A673 (cell line): Measurements from ENCODE around the gene NARF. TPM values are rescaled to one million over a fixed set of nuclear protein-coding genes. Genes with fewer than 3 reads are reported as not detected.

ENCODE experiments used
- BruUV-seq: library from RNA; stranded (reverse); fragments of 400-500 nt; replicated peaks from 2 replicates; lab custom pipeline; 2021; lab: Mats Ljungman, UMichigan
- CTCF ChIA-PET: fragments of 300-600 bp; sonication (Branson Sonifier 250); formaldehyde crosslinking; loops from one replicate; lab custom pipeline; 2022; ENCODE audit warnings: antibody characterized with exemption; lab: Charles Lee
- POLR2A ChIA-PET: fragments of 300-600 bp; sonication (Branson Sonifier 250); formaldehyde crosslinking; loops from one replicate; lab custom pipeline; 2022; ENCODE audit warnings: antibody characterized with exemption; ENCODE audit not compliant: low non-redundant PET; lab: Charles Lee
- DNase-seq: peaks from one replicate; pipeline ENCODE4 v3.0.0-alpha.2; 2015; ENCODE audit warnings: low spot score
- H3K27ac ChIP-seq: fragments of 200-600 bp; sonication (generic); 2 replicates; pipeline ENCODE4 v1.5.1; 2016; ENCODE audit warnings: mixed run types, low read depth, mild to moderate bottlenecking, mixed read lengths, antibody characterized with exemption, low read length; ENCODE audit not compliant: poor library complexity, severe bottlenecking
- H3K27me3 ChIP-seq: fragments of 200-600 bp; sonication (generic); replicated peaks from 2 replicates; pipeline ENCODE4 v1.6.1; 2017; ENCODE audit warnings: mixed run types, low read depth, mild to moderate bottlenecking, mixed read lengths, antibody characterized with exemption, low read length; ENCODE audit not compliant: insufficient read depth, poor library complexity
- H3K36me3 ChIP-seq: fragments of 200-600 bp; sonication (generic); 2 replicates; pipeline ENCODE4 v1.6.1; 2016; ENCODE audit warnings: mixed run types, mild to moderate bottlenecking, mixed read lengths, antibody characterized with exemption, low read length; ENCODE audit not compliant: insufficient read depth, poor library complexity, severe bottlenecking
- H3K4me1 ChIP-seq: fragments of 200-600 bp; sonication (generic); 2 replicates; pipeline ENCODE4 v1.6.1; 2017; ENCODE audit warnings: mixed run types, mild to moderate bottlenecking, mixed read lengths, antibody characterized with exemption, low read length; ENCODE audit not compliant: insufficient read depth, poor library complexity, severe bottlenecking
- H3K4me3 ChIP-seq: fragments of 200-600 bp; sonication (generic); 2 replicates; pipeline ENCODE4 v1.5.1; 2016; ENCODE audit warnings: low read depth, mixed run types, mild to moderate bottlenecking, mixed read lengths, low read length; ENCODE audit not compliant: poor library complexity, severe bottlenecking
- H3K9me3 ChIP-seq: fragments of 200-600 bp; sonication (generic); 2 replicates; pipeline ENCODE4 v1.6.1; 2016; ENCODE audit warnings: mixed run types, low read depth, mild to moderate bottlenecking, mixed read lengths, antibody characterized with exemption, low read length; ENCODE audit not compliant: poor library complexity, severe bottlenecking
- CTCF ChIP-seq: fragments of 300-800, 200-600 bp; sonication (generic); conservative IDR thresholded peaks from 2 replicates; pipeline ENCODE4 v1.5.1; 2017; ENCODE audit warnings: low read depth, mild to moderate bottlenecking, antibody characterized with exemption, low read length, moderate library complexity, mixed read lengths
- EZH2 ChIP-seq: fragments of 200-600 bp; sonication (generic); IDR thresholded peaks from 2 replicates; pipeline ENCODE4 v1.6.1; 2017; ENCODE audit warnings: borderline replicate concordance, low read depth, mild to moderate bottlenecking, mixed read lengths, antibody characterized with exemption, low read length; ENCODE audit not compliant: poor library complexity, severe bottlenecking
- intact Hi-C: fragments of 100-400 bp; cut with micrococcal nuclease; formaldehyde crosslinking; loops from one replicate; pipeline ENCODE4 v1.10.0; 2022; ENCODE audit not compliant: unreplicated experiment
- total RNA-seq: library from RNA; stranded (reverse); gene quantifications from 2 replicates; pipeline ENCODE4 v1.2.3, GENCODE V29; 2021

The NARF gene
- total RNA-seq, 1 experiment from 2014 or later, result 74.1 TPM

- intact Hi-C loops, result no loop called here
- Histone ChIP-seq H3K4me1 (peaks cover 10% of the 10 kb centered on the region), H3K9me3 (no peaks in the 10 kb centered on the region), H3K27ac (no peak overlapping the region), H3K4me3 (no peak overlapping the region), H3K36me3 (peaks cover 3% of the 10 kb centered on the region), H3K27me3 (no peaks in the 10 kb centered on the region)
- no peak for DNase-seq
- ChIA-PET CTCF (no interaction called here), POLR2A (no interaction called here)
- no TSS peak for BruUV-seq
- TF ChIP-seq EZH2, result no peak
- no peak for TF ChIP-seq CTCF
These were observed 19.9 kb upstream of the NARF start for GRCh38 chr17:82438401-82439193.

GRCh38 chr17:82439194-82439828 is 19.2 kb upstream of the NARF start:
- intact Hi-C loops, result no loop called here
- Histone ChIP-seq H3K36me3 (peaks cover 4% of the 10 kb centered on the region), H3K9me3 (no peaks in the 10 kb centered on the region), H3K4me1 (peaks cover 10% of the 10 kb centered on the region), H3K4me3 (no peak overlapping the region), H3K27me3 (no peaks in the 10 kb centered on the region), H3K27ac (no peak overlapping the region)
- TF ChIP-seq EZH2 (no peak), CTCF (no peak)
- BruUV-seq, result no TSS peak
- ChIA-PET CTCF (no interaction called here), POLR2A (no interaction called here)
- no peak for DNase-seq

GRCh38 chr17:82439829-82440365 is 18.6 kb upstream of the NARF start:
- intact Hi-C loops, result no loop called here
- ChIA-PET CTCF (no interaction called here), POLR2A (no interaction called here)
- peaks cover 6% of the 10 kb centered on the region for H3K36me3 ChIP-seq
- no TSS peak for BruUV-seq
- H3K27me3 ChIP-seq, result no peaks in the 10 kb centered on the region
- H3K27ac ChIP-seq, result no peak overlapping the region
- no peak for DNase-seq
- no peaks in the 10 kb centered on the region for H3K9me3 ChIP-seq
- peaks cover 10% of the 10 kb centered on the region for H3K4me1 ChIP-seq
- no peak overlapping the region for H3K4me3 ChIP-seq
- TF ChIP-seq EZH2 (no peak), CTCF (no peak)
